ENCODE results near the gene DNAH11. TPM values are rescaled to one million over a fixed set of nuclear protein-coding genes. Genes with fewer than 3 reads are reported as not detected.

Gene DNAH11
- polyA plus RNA-seq, 4 donors: 0.24 to 0.33 TPM; not detected in 2

GRCh38 chr7:21784989-21785388 is 242.2 kb downstream of the DNAH11 start:
- H3K36me3 ChIP-seq (ENCODE audit: control insufficient read depth in 3 of 3, insufficient read depth in 2 of 3, low read depth in 1 of 3, low read length in 3 of 3): no peaks in the 10 kb centered on the region
- DNase-seq (no peak), FAIRE-seq (no peak)
- H3K4me1 ChIP-seq (ENCODE audit: control insufficient read depth in 3 of 3, insufficient read depth in 2 of 3, low read depth in 1 of 3, low read length in 2 of 3): no peaks in the 10 kb centered on the region
- H3K9me3 ChIP-seq (ENCODE audit: control insufficient read depth in 2 of 2, insufficient read depth in 1 of 2, low read depth in 1 of 2, low read length in 1 of 2): no peaks in the 10 kb centered on the region
- H3K27ac ChIP-seq (ENCODE audit: low read depth in 1 of 3, low read length in 2 of 3): no peak overlapping the region
- 78 to 84% (median 83%) methylated on average over 4 of the region's 4 CpGs for WGBS, 3 donors
- H3K27me3 ChIP-seq (ENCODE audit: control insufficient read depth in 3 of 3, insufficient read depth in 3 of 3, low read length in 3 of 3): no peaks in the 10 kb centered on the region
- H3K4me3 ChIP-seq (ENCODE audit: low read depth in 1 of 3, low read length in 3 of 3): no peak overlapping the region

GRCh38 chr7:21805791-21806190 is 263.0 kb downstream of the DNAH11 start:
- no peaks in the 10 kb centered on the region for H3K9me3 ChIP-seq (ENCODE audit: control insufficient read depth in 2 of 2, insufficient read depth in 1 of 2, low read depth in 1 of 2, low read length in 1 of 2)

GRCh38 chr7:21806388-21806787 is 263.5 kb downstream of the DNAH11 start:
- H3K4me3 ChIP-seq (ENCODE audit: low read depth in 1 of 3, low read length in 3 of 3): no peak overlapping the region
- no peaks in the 10 kb centered on the region for H3K4me1 ChIP-seq (ENCODE audit: control insufficient read depth in 3 of 3, insufficient read depth in 2 of 3, low read depth in 1 of 3, low read length in 2 of 3)
- WGBS, 3 donors: 33 to 63% (median 48%) methylated on average over 3 of the region's 3 CpGs
- no peaks in the 10 kb centered on the region for H3K9me3 ChIP-seq (ENCODE audit: control insufficient read depth in 2 of 2, insufficient read depth in 1 of 2, low read depth in 1 of 2, low read length in 1 of 2)
- H3K27me3 ChIP-seq (ENCODE audit: control insufficient read depth in 3 of 3, insufficient read depth in 3 of 3, low read length in 3 of 3): no peaks in the 10 kb centered on the region
- DNase-seq: no peak
- no peak for FAIRE-seq
- no peaks in the 10 kb centered on the region for H3K36me3 ChIP-seq (ENCODE audit: control insufficient read depth in 3 of 3, insufficient read depth in 2 of 3, low read depth in 1 of 3, low read length in 3 of 3)
- no peak overlapping the region for H3K27ac ChIP-seq (ENCODE audit: low read depth in 1 of 3, low read length in 2 of 3)

More at GRCh38 chr7:21805791-21806190, 263.0 kb downstream of the DNAH11 start:
- H3K36me3 ChIP-seq (ENCODE audit: control insufficient read depth in 3 of 3, insufficient read depth in 2 of 3, low read depth in 1 of 3, low read length in 3 of 3): no peaks in the 10 kb centered on the region
- FAIRE-seq: no peak
- H3K27me3 ChIP-seq (ENCODE audit: control insufficient read depth in 3 of 3, insufficient read depth in 3 of 3, low read length in 3 of 3): no peaks in the 10 kb centered on the region
- H3K27ac ChIP-seq (ENCODE audit: low read depth in 1 of 3, low read length in 2 of 3): no peak overlapping the region
- H3K4me3 ChIP-seq (ENCODE audit: low read depth in 1 of 3, low read length in 3 of 3): no peak overlapping the region
- peak; percentile 6 to 23 for DNase-seq
- no peaks in the 10 kb centered on the region for H3K4me1 ChIP-seq (ENCODE audit: control insufficient read depth in 3 of 3, insufficient read depth in 2 of 3, low read depth in 1 of 3, low read length in 2 of 3)
- 12 to 64% (median 43%) methylated on average over 1 of the region's 1 CpG for WGBS, 3 donors

- no peak overlapping the region for H3K4me3 ChIP-seq (ENCODE audit: low read depth in 1 of 3, low read length in 3 of 3)
These were observed 276.2 kb downstream of the DNAH11 start for GRCh38 chr7:21819048-21819447.

GRCh38 chr7:21828841-21829240 is 286.0 kb downstream of the DNAH11 start:
- Histone ChIP-seq H3K4me1 (ENCODE audit: control insufficient read depth in 3 of 3, insufficient read depth in 2 of 3, low read depth in 1 of 3, low read length in 2 of 3) (no peaks in the 10 kb centered on the region), H3K4me3 (ENCODE audit: low read depth in 1 of 3, low read length in 3 of 3) (no peak overlapping the region), H3K27me3 (ENCODE audit: control insufficient read depth in 3 of 3, insufficient read depth in 3 of 3, low read length in 3 of 3) (no peaks in the 10 kb centered on the region), H3K27ac (ENCODE audit: low read depth in 1 of 3, low read length in 2 of 3) (no peak overlapping the region), H3K36me3 (ENCODE audit: control insufficient read depth in 3 of 3, insufficient read depth in 2 of 3, low read depth in 1 of 3, low read length in 3 of 3) (no peaks in the 10 kb centered on the region), H3K9me3 (ENCODE audit: control insufficient read depth in 2 of 2, insufficient read depth in 1 of 2, low read depth in 1 of 2, low read length in 1 of 2) (no peaks in the 10 kb centered on the region)
- FAIRE-seq (no peak), DNase-seq (no peak)
- WGBS, 3 donors: 15 to 38% (median 24%) methylated on average over 6 of the region's 6 CpGs

More at GRCh38 chr7:21819048-21819447, 276.2 kb downstream of the DNAH11 start:
- Histone ChIP-seq H3K9me3 (ENCODE audit: control insufficient read depth in 2 of 2, insufficient read depth in 1 of 2, low read depth in 1 of 2, low read length in 1 of 2) (no peaks in the 10 kb centered on the region), H3K36me3 (ENCODE audit: control insufficient read depth in 3 of 3, insufficient read depth in 2 of 3, low read depth in 1 of 3, low read length in 3 of 3) (no peaks in the 10 kb centered on the region), H3K27ac (ENCODE audit: low read depth in 1 of 3, low read length in 2 of 3) (no peak overlapping the region), H3K27me3 (ENCODE audit: control insufficient read depth in 3 of 3, insufficient read depth in 3 of 3, low read length in 3 of 3) (no peaks in the 10 kb centered on the region), H3K4me1 (ENCODE audit: control insufficient read depth in 3 of 3, insufficient read depth in 2 of 3, low read depth in 1 of 3, low read length in 2 of 3) (no peaks in the 10 kb centered on the region)
- FAIRE-seq: no peak
- DNase-seq: no peak
- WGBS, 3 donors: 79 to 86% (median 79%) methylated on average over 3 of the region's 3 CpGs

GRCh38 chr7:21829731-21830130 is 286.9 kb downstream of the DNAH11 start:
- H3K27ac ChIP-seq (ENCODE audit: low read depth in 1 of 3, low read length in 2 of 3): no peak overlapping the region
- no peak for FAIRE-seq
- DNase-seq: no peak
- H3K9me3 ChIP-seq (ENCODE audit: control insufficient read depth in 2 of 2, insufficient read depth in 1 of 2, low read depth in 1 of 2, low read length in 1 of 2): no peaks in the 10 kb centered on the region
- no peaks in the 10 kb centered on the region for H3K36me3 ChIP-seq (ENCODE audit: control insufficient read depth in 3 of 3, insufficient read depth in 2 of 3, low read depth in 1 of 3, low read length in 3 of 3)
- H3K4me3 ChIP-seq (ENCODE audit: low read depth in 1 of 3, low read length in 3 of 3): no peak overlapping the region
- 29 to 65% (median 38%) methylated on average over 7 of the region's 7 CpGs for WGBS, 3 donors
- no peaks in the 10 kb centered on the region for H3K4me1 ChIP-seq (ENCODE audit: control insufficient read depth in 3 of 3, insufficient read depth in 2 of 3, low read depth in 1 of 3, low read length in 2 of 3)
- no peaks in the 10 kb centered on the region for H3K27me3 ChIP-seq (ENCODE audit: control insufficient read depth in 3 of 3, insufficient read depth in 3 of 3, low read length in 3 of 3)

GRCh38 chr7:21844742-21845141 is 301.9 kb downstream of the DNAH11 start:
- Histone ChIP-seq H3K4me3 (ENCODE audit: low read depth in 1 of 3, low read length in 3 of 3) (no peak overlapping the region), H3K27ac (ENCODE audit: low read depth in 1 of 3, low read length in 2 of 3) (no peak overlapping the region), H3K27me3 (ENCODE audit: control insufficient read depth in 3 of 3, insufficient read depth in 3 of 3, low read length in 3 of 3) (no peaks in the 10 kb centered on the region), H3K36me3 (ENCODE audit: control insufficient read depth in 3 of 3, insufficient read depth in 2 of 3, low read depth in 1 of 3, low read length in 3 of 3) (no peaks in the 10 kb centered on the region), H3K9me3 (ENCODE audit: control insufficient read depth in 2 of 2, insufficient read depth in 1 of 2, low read depth in 1 of 2, low read length in 1 of 2) (no peaks in the 10 kb centered on the region), H3K4me1 (ENCODE audit: control insufficient read depth in 3 of 3, insufficient read depth in 2 of 3, low read depth in 1 of 3, low read length in 2 of 3) (no peaks in the 10 kb centered on the region)
- FAIRE-seq: no peak
- DNase-seq: peak in 1 of 2 donors; percentile 10
- WGBS, 3 donors: 19 to 54% (median 29%) methylated on average over 1 of the region's 1 CpG

GRCh38 chr7:21850531-21851285 is 307.9 kb downstream of the DNAH11 start:
- no peaks in the 10 kb centered on the region for H3K9me3 ChIP-seq (ENCODE audit: control insufficient read depth in 2 of 2, insufficient read depth in 1 of 2, low read depth in 1 of 2, low read length in 1 of 2)
- no peaks in the 10 kb centered on the region for H3K36me3 ChIP-seq (ENCODE audit: control insufficient read depth in 3 of 3, insufficient read depth in 2 of 3, low read depth in 1 of 3, low read length in 3 of 3)
- H3K4me1 ChIP-seq (ENCODE audit: control insufficient read depth in 3 of 3, insufficient read depth in 2 of 3, low read depth in 1 of 3, low read length in 2 of 3): no peaks in the 10 kb centered on the region
- DNase-seq (no peak), FAIRE-seq (no peak)
- H3K27ac ChIP-seq (ENCODE audit: low read depth in 1 of 3, low read length in 2 of 3): no peak overlapping the region
- no peak overlapping the region for H3K4me3 ChIP-seq (ENCODE audit: low read depth in 1 of 3, low read length in 3 of 3)
- H3K27me3 ChIP-seq (ENCODE audit: control insufficient read depth in 3 of 3, insufficient read depth in 3 of 3, low read length in 3 of 3): no peaks in the 10 kb centered on the region
- 80 to 90% (median 85%) methylated on average over 5 of the region's 5 CpGs for WGBS, 3 donors

GRCh38 chr7:21851559-21851967 is 308.7 kb downstream of the DNAH11 start:
- Histone ChIP-seq H3K9me3 (ENCODE audit: control insufficient read depth in 2 of 2, insufficient read depth in 1 of 2, low read depth in 1 of 2, low read length in 1 of 2) (no peaks in the 10 kb centered on the region), H3K27ac (ENCODE audit: low read depth in 1 of 3, low read length in 2 of 3) (no peak overlapping the region), H3K27me3 (ENCODE audit: control insufficient read depth in 3 of 3, insufficient read depth in 3 of 3, low read length in 3 of 3) (no peaks in the 10 kb centered on the region), H3K4me1 (ENCODE audit: control insufficient read depth in 3 of 3, insufficient read depth in 2 of 3, low read depth in 1 of 3, low read length in 2 of 3) (no peaks in the 10 kb centered on the region), H3K4me3 (ENCODE audit: low read depth in 1 of 3, low read length in 3 of 3) (no peak overlapping the region), H3K36me3 (ENCODE audit: control insufficient read depth in 3 of 3, insufficient read depth in 2 of 3, low read depth in 1 of 3, low read length in 3 of 3) (no peaks in the 10 kb centered on the region)
- FAIRE-seq (no peak), DNase-seq (no peak)
- 44 to 75% (median 63%) methylated on average over 6 of the region's 6 CpGs for WGBS, 3 donors
